NCI-H345 (cell line): ENCODE results near the gene TNFRSF19.
A peak's percentile ranks its signal among the peaks of the same experiment; 100 is the strongest.
"Not testable (repeated sequence)": the region's sequence is repeated elsewhere in the genome, so short reads cannot be mapped to it uniquely, and the experiment has no call there.

Source experiments
- DNase-seq: peaks from one replicate; lab custom pipeline; 2025; lab: John Stamatoyannopoulos, UW

Gene TNFRSF19

GRCh38 chr13:23570921-23571315 lies 706 bp downstream of the TNFRSF19 start:
- DNase-seq = no peak

GRCh38 chr13:23571431-23571830 lies 1.2 kb downstream of the TNFRSF19 start:
- DNase-seq = no peak

- DNase-seq = no peak
Observed at GRCh38 chr13:23572836-23573235, 2.6 kb downstream of the TNFRSF19 start.

- no peak for DNase-seq
Observed at GRCh38 chr13:23574421-23575145, 4.4 kb downstream of the TNFRSF19 start.

- DNase-seq = no peak
Observed at GRCh38 chr13:23575632-23576031, 5.4 kb downstream of the TNFRSF19 start.

GRCh38 chr13:23578411-23579071 lies 8.3 kb downstream of the TNFRSF19 start:
- DNase-seq = peak; percentile 67

GRCh38 chr13:23579072-23579895 lies 9.1 kb downstream of the TNFRSF19 start:
- peak; percentile 84 for DNase-seq

- DNase-seq = no peak
Observed at GRCh38 chr13:23579896-23580683, 9.9 kb downstream of the TNFRSF19 start.

GRCh38 chr13:23580684-23581060 lies 10.5 kb downstream of the TNFRSF19 start:
- no peak for DNase-seq

- no peak for DNase-seq
Observed at GRCh38 chr13:23583491-23583890, 13.3 kb downstream of the TNFRSF19 start.

- no peak for DNase-seq
Observed at GRCh38 chr13:23584275-23584674, 14.1 kb downstream of the TNFRSF19 start.

- no peak for DNase-seq
Observed at GRCh38 chr13:23586336-23586735, 16.1 kb downstream of the TNFRSF19 start.

GRCh38 chr13:23588666-23589065 lies 18.5 kb downstream of the TNFRSF19 start:
- no peak for DNase-seq

GRCh38 chr13:23592596-23592995 lies 22.4 kb downstream of the TNFRSF19 start:
- no peak for DNase-seq

GRCh38 chr13:23593148-23593547 lies 22.9 kb downstream of the TNFRSF19 start:
- DNase-seq = no peak

- not testable (repeated sequence) for DNase-seq
Observed at GRCh38 chr13:23594290-23594689, 24.1 kb downstream of the TNFRSF19 start.

GRCh38 chr13:23598369-23598768 lies 28.2 kb downstream of the TNFRSF19 start:
- DNase-seq = no peak

GRCh38 chr13:23599083-23599925 lies 29.1 kb downstream of the TNFRSF19 start:
- DNase-seq = no peak

- DNase-seq = no peak
Observed at GRCh38 chr13:23600100-23600499, 29.9 kb downstream of the TNFRSF19 start.

- no peak for DNase-seq
Observed at GRCh38 chr13:23600534-23600933, 30.3 kb downstream of the TNFRSF19 start.

GRCh38 chr13:23605831-23606230 lies 35.6 kb downstream of the TNFRSF19 start:
- no peak for DNase-seq
